Left kidney (tissue), 2 donors: Measurements from ENCODE around the gene NKX1-2. TPM values are rescaled to one million over a fixed set of nuclear protein-coding genes. Genes with fewer than 3 reads are reported as not detected.

Experiments used
- DNase-seq: peaks from one replicate; pipeline ENCODE4 v3.0.0-alpha.2; 2013
- polyA plus RNA-seq: library from polyadenylated mRNA; unstranded; fragments of 120-200 nt; gene quantifications from one replicate; pipeline ENCODE4 v1.2.1, GENCODE V29; 2013; ENCODE audit not compliant: insufficient read length

NKX1-2 gene
- polyA plus RNA-seq, 1 donor: not detected

GRCh38 chr10:124476043-124476725 is 26.3 kb upstream of the NKX1-2 start:
- no peak for DNase-seq

- no peak for DNase-seq
These were observed 24.8 kb upstream of the NKX1-2 start for GRCh38 chr10:124474514-124475070.

- no peak for DNase-seq
These were observed 23.2 kb upstream of the NKX1-2 start for GRCh38 chr10:124473070-124473469.

- DNase-seq: no peak
These were observed 22.2 kb upstream of the NKX1-2 start for GRCh38 chr10:124472071-124472470.

GRCh38 chr10:124470544-124471434 is 21.0 kb upstream of the NKX1-2 start:
- no peak for DNase-seq

GRCh38 chr10:124469956-124470484 is 20.2 kb upstream of the NKX1-2 start:
- DNase-seq: no peak

GRCh38 chr10:124468624-124469023 is 18.8 kb upstream of the NKX1-2 start:
- no peak for DNase-seq

- DNase-seq: no peak
These were observed 17.3 kb upstream of the NKX1-2 start for GRCh38 chr10:124467165-124467564.

GRCh38 chr10:124465777-124466488 is 16.1 kb upstream of the NKX1-2 start:
- DNase-seq: no peak

- DNase-seq: no peak
These were observed 15.4 kb upstream of the NKX1-2 start for GRCh38 chr10:124465003-124465776.

- DNase-seq: no peak
These were observed 14.5 kb upstream of the NKX1-2 start for GRCh38 chr10:124464028-124464965.

- DNase-seq: no peak
These were observed 12.5 kb upstream of the NKX1-2 start for GRCh38 chr10:124462348-124462695.

- DNase-seq: peak; percentile 80
These were observed 12.0 kb upstream of the NKX1-2 start, which contains the start of gene LHPP for GRCh38 chr10:124461642-124462347. LHPP (plus strand) TSS chr10:124461823; CDS start chr10:124461863, 40 bp downstream.

- DNase-seq: no peak
These were observed 10.3 kb upstream of the NKX1-2 start for GRCh38 chr10:124460144-124460543.

- no peak for DNase-seq
These were observed 9.6 kb upstream of the NKX1-2 start for GRCh38 chr10:124459395-124459794.

- no peak for DNase-seq
These were observed 9.1 kb upstream of the NKX1-2 start for GRCh38 chr10:124458889-124459288.

GRCh38 chr10:124458473-124458872 is 8.6 kb upstream of the NKX1-2 start:
- no peak for DNase-seq

- DNase-seq: no peak
These were observed 5.6 kb upstream of the NKX1-2 start for GRCh38 chr10:124455441-124455840.

- DNase-seq: no peak
These were observed 4.2 kb upstream of the NKX1-2 start for GRCh38 chr10:124453960-124454610.
